Adrenal gland (tissue), 5 donors: ENCODE measurements around the gene KCNK3.

Source experiments
- CTCF ChIP-seq, 6 experiments: fragments of 450-650 bp in 4 of 6; fragments of 200-600 bp in 2 of 6; sonication (generic) in 1 of 6; IDR thresholded peaks; 1 replicate in 5 of 6; 2 replicates in 1 of 6; pipeline versions ENCODE4 v1.5.1 to v1.8.0; 2016 to 2021; ENCODE audit warnings: antibody characterized with exemption in 6 of 6, mild to moderate bottlenecking in 2 of 6, moderate library complexity in 1 of 6
- POLR2A ChIP-seq, 2 donors: fragments of 450-650 bp; IDR thresholded peaks; one replicate each; pipeline ENCODE4 v1.6.1; 2017; ENCODE audit warnings: antibody characterized with exemption in 2 of 2, mild to moderate bottlenecking in 2 of 2, moderate library complexity in 1 of 2
- donor health status: DM: no; HTN: no; CAD: no.

- TF ChIP-seq CTCF (IDR thresholded peaks at IDR 0.05) (no peak), POLR2A (IDR thresholded peaks at IDR 0.05) (no peak)
Observed at GRCh38 chr2:26679867-26680266, 12.7 kb upstream of the KCNK3 start.
